22Rv1 (cell line): ENCODE measurements around the gene PRR33.

Experiments
- ZFX ChIP-seq: fragments of 450-650 bp; IDR thresholded peaks from 2 replicates; pipeline ENCODE4 v1.6.1; 2017; ENCODE audit warnings: antibody characterized with exemption, borderline replicate concordance
- TF ChIP-seq, protein P1 (sequence below): fragments of 450-650 bp; IDR thresholded peaks from 2 replicates; pipeline ENCODE4 v1.5.1; 2017; ENCODE audit warnings: mild to moderate bottlenecking

DNA sequence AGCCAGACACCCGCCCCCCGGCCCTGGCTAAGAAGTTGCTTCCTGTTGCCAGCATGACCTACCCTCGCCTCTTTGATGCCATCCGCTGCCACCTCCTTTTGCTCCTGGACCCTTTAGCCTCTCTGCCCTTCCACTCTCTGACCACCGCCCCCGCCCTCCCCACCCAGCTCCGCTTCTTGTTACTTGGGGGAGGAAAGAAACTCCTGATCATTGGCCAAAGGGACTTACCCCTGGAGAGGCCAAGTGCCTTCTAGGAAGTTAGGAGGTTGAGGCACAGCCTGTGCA, at the start of gene PRR33:
- TF ChIP-seq, protein P1, sequence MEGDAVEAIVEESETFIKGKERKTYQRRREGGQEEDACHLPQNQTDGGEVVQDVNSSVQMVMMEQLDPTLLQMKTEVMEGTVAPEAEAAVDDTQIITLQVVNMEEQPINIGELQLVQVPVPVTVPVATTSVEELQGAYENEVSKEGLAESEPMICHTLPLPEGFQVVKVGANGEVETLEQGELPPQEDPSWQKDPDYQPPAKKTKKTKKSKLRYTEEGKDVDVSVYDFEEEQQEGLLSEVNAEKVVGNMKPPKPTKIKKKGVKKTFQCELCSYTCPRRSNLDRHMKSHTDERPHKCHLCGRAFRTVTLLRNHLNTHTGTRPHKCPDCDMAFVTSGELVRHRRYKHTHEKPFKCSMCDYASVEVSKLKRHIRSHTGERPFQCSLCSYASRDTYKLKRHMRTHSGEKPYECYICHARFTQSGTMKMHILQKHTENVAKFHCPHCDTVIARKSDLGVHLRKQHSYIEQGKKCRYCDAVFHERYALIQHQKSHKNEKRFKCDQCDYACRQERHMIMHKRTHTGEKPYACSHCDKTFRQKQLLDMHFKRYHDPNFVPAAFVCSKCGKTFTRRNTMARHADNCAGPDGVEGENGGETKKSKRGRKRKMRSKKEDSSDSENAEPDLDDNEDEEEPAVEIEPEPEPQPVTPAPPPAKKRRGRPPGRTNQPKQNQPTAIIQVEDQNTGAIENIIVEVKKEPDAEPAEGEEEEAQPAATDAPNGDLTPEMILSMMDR: no peak
- no peak for TF ChIP-seq ZFX
